Measurements from ENCODE around the gene BEST4. TPM values are rescaled to one million over a fixed set of nuclear protein-coding genes. Genes with fewer than 3 reads are reported as not detected.

Gene BEST4
- total and polyA plus RNA-seq, 2 experiments from 2014 or later: 0.48 to 0.83 TPM

DNA sequence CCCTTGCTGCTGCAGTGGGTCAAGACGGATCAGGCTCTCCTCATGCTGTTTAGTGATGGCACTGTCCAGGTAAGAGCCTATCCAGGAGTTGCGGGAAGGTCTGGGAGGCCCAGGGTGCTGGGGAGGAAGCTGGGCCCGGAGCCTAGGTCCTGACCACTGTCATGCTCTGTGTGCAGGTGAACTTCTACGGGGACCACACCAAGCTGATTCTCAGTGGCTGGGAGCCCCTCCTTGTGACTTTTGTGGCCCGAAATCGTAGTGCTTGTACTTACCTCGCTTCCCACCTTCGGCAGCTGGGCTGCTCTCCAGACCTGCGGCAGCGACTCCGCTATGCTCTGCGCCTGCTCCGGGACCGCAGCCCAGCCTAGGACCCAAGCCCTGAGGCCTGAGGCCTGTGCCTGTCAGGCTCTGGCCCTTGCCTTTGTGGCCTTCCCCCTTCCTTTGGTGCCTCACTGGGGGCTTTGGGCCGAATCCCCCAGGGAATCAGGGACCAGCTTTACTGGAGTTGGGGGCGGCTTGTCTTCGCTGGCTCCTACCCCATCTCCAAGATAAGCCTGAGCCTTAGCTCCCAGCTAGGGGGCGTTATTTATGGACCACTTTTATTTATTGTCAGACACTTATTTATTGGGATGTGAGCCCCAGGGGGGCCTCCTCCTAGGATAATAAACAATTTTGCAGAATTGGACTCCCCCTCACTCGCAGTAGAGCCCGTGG lies 17.5 kb upstream of the BEST4 start:
- H2AFZ ChIP-seq: no peak overlapping the region
- DNase-seq (ENCODE audit: low spot score): peak; percentile 6
- no peak overlapping the region for H3K4me3 ChIP-seq
- no peaks in the 10 kb centered on the region for H3K9me3 ChIP-seq (ENCODE audit: low read depth)
- no peaks in the 10 kb centered on the region for H4K20me1 ChIP-seq (ENCODE audit: insufficient read depth, poor library complexity, severe bottlenecking)
- no peaks in the 10 kb centered on the region for H3K36me3 ChIP-seq (replicated peaks; ENCODE audit: insufficient read depth, low read depth)
- TF ChIP-seq CTCF (IDR thresholded peaks at IDR 0.05; ENCODE audit: poor library complexity) (no peak), EZH2phosphoT487 (IDR thresholded peaks at IDR 0.05; ENCODE audit: low read depth, severe bottlenecking, unreplicated experiment) (no peak), EZH2 (IDR thresholded peaks at IDR 0.05; ENCODE audit: borderline replicate concordance) (no peak)
- H3K27ac ChIP-seq: no peak overlapping the region
- 97% methylated on average over 20 of the region's 20 CpGs for WGBS (ENCODE audit: low lambda C conversion rate, missing lambda C conversion rate)
- H3K27me3 ChIP-seq: no peaks in the 10 kb centered on the region
- H3K9me2 ChIP-seq (replicated peaks; ENCODE audit: insufficient read depth): no peaks in the 10 kb centered on the region
- H3K4me2 ChIP-seq: no peak overlapping the region
- peaks cover 23% of the 10 kb centered on the region for H3K79me2 ChIP-seq
- peaks cover 39% of the 10 kb centered on the region for H3K4me1 ChIP-seq (ENCODE audit: insufficient read depth)

DNA sequence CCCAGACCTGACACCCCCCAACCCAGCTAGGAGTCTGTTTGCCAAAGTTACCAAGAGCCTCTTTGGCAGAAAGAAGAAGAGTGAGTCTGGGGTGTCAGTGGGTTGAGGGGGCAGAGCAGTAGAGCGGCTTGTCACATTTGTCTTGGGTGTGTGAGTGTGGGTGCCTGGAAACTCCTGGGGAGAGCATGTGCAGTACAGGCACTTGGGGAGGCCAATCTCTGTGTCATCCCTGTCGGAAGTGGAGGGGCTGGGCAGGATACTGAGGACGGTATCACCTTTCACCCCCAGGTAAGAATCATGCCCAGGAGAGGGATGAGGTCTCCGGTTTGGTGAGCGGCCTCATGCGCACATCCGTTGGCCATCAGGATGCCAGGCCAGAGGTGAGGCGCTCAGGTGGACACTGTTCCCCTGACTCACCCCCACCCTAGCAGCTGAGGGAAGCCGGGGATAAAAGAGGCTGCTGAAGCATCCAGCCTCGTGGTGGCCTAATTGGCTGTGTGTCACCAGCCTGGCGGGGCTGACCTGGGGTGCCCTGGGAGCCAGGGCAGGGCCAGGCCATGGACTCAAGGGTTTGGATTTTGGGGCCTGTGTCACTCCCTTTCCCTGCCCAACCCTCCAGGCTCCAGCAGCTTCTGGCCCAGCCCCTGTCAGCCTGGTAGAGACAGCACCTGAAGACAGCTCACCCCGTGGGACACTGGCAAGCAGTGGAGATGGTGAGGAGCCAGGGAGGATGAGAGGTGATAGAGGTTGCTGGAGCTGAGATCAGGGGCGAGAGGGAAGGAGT lies 15.5 kb upstream of the BEST4 start:
- H3K27ac ChIP-seq: no peak overlapping the region
- H3K9me2 ChIP-seq (replicated peaks; ENCODE audit: insufficient read depth): no peaks in the 10 kb centered on the region
- no peak overlapping the region for H3K4me2 ChIP-seq
- no peaks in the 10 kb centered on the region for H3K9me3 ChIP-seq (ENCODE audit: low read depth)
- H3K4me3 ChIP-seq: no peak overlapping the region
- H2AFZ ChIP-seq: no peak overlapping the region
- 93% methylated on average over 13 of the region's 13 CpGs for WGBS (ENCODE audit: low lambda C conversion rate, missing lambda C conversion rate)
- H3K79me2 ChIP-seq: peaks cover 10% of the 10 kb centered on the region
- H4K20me1 ChIP-seq (ENCODE audit: insufficient read depth, poor library complexity, severe bottlenecking): no peaks in the 10 kb centered on the region
- peaks cover 20% of the 10 kb centered on the region for H3K4me1 ChIP-seq (ENCODE audit: insufficient read depth)
- no peak for TF ChIP-seq CTCF (IDR thresholded peaks at IDR 0.05; ENCODE audit: poor library complexity)
- TF ChIP-seq EZH2 (IDR thresholded peaks at IDR 0.05; ENCODE audit: borderline replicate concordance): no peak
- no peak for TF ChIP-seq EZH2phosphoT487 (IDR thresholded peaks at IDR 0.05; ENCODE audit: low read depth, severe bottlenecking, unreplicated experiment)
- no peak for DNase-seq (ENCODE audit: low spot score)
- H3K27me3 ChIP-seq: no peaks in the 10 kb centered on the region
- H3K36me3 ChIP-seq (replicated peaks; ENCODE audit: insufficient read depth, low read depth): no peaks in the 10 kb centered on the region

DNA sequence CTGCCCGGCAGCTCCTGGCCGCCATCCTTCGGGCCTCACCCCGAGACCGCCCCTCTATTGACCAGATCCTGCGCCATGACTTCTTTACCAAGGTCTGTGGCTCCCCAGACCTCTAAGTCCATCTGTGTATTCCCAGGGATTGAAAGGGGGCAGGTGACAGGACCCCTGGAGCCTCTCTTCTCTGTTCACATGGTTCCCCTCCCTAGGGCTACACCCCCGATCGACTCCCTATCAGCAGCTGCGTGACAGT lies 15.0 kb upstream of the BEST4 start:
- WGBS (ENCODE audit: low lambda C conversion rate, missing lambda C conversion rate): 94% methylated on average over 9 of the region's 9 CpGs
- Histone ChIP-seq H3K9me3 (ENCODE audit: low read depth) (no peaks in the 10 kb centered on the region), H3K79me2 (peaks cover 10% of the 10 kb centered on the region), H3K4me1 (ENCODE audit: insufficient read depth) (peaks cover 14% of the 10 kb centered on the region), H3K4me2 (no peak overlapping the region), H3K27ac (no peak overlapping the region), H2AFZ (no peak overlapping the region), H4K20me1 (ENCODE audit: insufficient read depth, poor library complexity, severe bottlenecking) (no peaks in the 10 kb centered on the region), H3K27me3 (no peaks in the 10 kb centered on the region), H3K36me3 (replicated peaks; ENCODE audit: insufficient read depth, low read depth) (no peaks in the 10 kb centered on the region), H3K9me2 (replicated peaks; ENCODE audit: insufficient read depth) (no peaks in the 10 kb centered on the region), H3K4me3 (no peak overlapping the region)
- no peak for DNase-seq (ENCODE audit: low spot score)
- TF ChIP-seq EZH2 (IDR thresholded peaks at IDR 0.05; ENCODE audit: borderline replicate concordance): no peak
- TF ChIP-seq CTCF (IDR thresholded peaks at IDR 0.05; ENCODE audit: poor library complexity): no peak
- TF ChIP-seq EZH2phosphoT487 (IDR thresholded peaks at IDR 0.05; ENCODE audit: low read depth, severe bottlenecking, unreplicated experiment): no peak

Data from hepatocyte (in vitro differentiated cells).